A673 (cell line): ENCODE results near the gene LRRN4.

Experiments
- CTCF ChIP-seq: fragments of 300-800, 200-600 bp; sonication (generic); conservative IDR thresholded peaks from 2 replicates; pipeline ENCODE4 v1.5.1; 2017; ENCODE audit warnings: low read depth, mild to moderate bottlenecking, antibody characterized with exemption, low read length, moderate library complexity, mixed read lengths
- EZH2 ChIP-seq: fragments of 200-600 bp; sonication (generic); IDR thresholded peaks from 2 replicates; pipeline ENCODE4 v1.6.1; 2017; ENCODE audit warnings: borderline replicate concordance, low read depth, mild to moderate bottlenecking, mixed read lengths, antibody characterized with exemption, low read length; ENCODE audit not compliant: poor library complexity, severe bottlenecking

- TF ChIP-seq CTCF (no peak), EZH2 (no peak)
Measured at GRCh38 chr20:6057691-6058090, 3.8 kb upstream of the LRRN4 start.
